ENCODE data around the gene PCDHB5.
"Not testable (repeated sequence)": the region's sequence is repeated elsewhere in the genome, so short reads cannot be mapped to it uniquely, and the experiment has no call there.

Gene PCDHB5

GRCh38 chr5:141155540-141156374 lies 20.8 kb downstream of the PCDHB5 start:
- no peak for DNase-seq

GRCh38 chr5:141157356-141157755 lies 22.4 kb downstream of the PCDHB5 start:
- not testable (repeated sequence) for DNase-seq

- DNase-seq, result not testable (repeated sequence)
These were observed 22.9 kb downstream of the PCDHB5 start for GRCh38 chr5:141157901-141158300.

- DNase-seq, result no peak
These were observed 37.6 kb downstream of the PCDHB5 start, which contains the start of gene PCDHB7 for GRCh38 chr5:141172381-141173204. Gene PCDHB7, plus strand, starts transcription at chr5:141172644. Its CDS starts 192 bp downstream, at chr5:141172836.

- DNase-seq, result not testable (repeated sequence)
These were observed 39.5 kb downstream of the PCDHB5 start for GRCh38 chr5:141174291-141175104.

- DNase-seq, result no peak
These were observed 40.9 kb downstream of the PCDHB5 start for GRCh38 chr5:141175933-141176332.

GRCh38 chr5:141177577-141178191 lies 42.7 kb downstream of the PCDHB5 start, which contains the start of gene PCDHB8:
Gene PCDHB8, plus strand, starts transcription at chr5:141177790. Its CDS starts 245 bp downstream, at chr5:141178035.
- not testable (repeated sequence) for DNase-seq

GRCh38 chr5:141179371-141179770 lies 44.4 kb downstream of the PCDHB5 start:
- DNase-seq, result not testable (repeated sequence)

- not testable (repeated sequence) for DNase-seq
These were observed 44.9 kb downstream of the PCDHB5 start for GRCh38 chr5:141179876-141180275.

- no peak for DNase-seq
These were observed 45.3 kb downstream of the PCDHB5 start for GRCh38 chr5:141180313-141180712.

GRCh38 chr5:141182248-141182647 lies 47.2 kb downstream of the PCDHB5 start, which contains the start of gene PCDHB16:
Gene PCDHB16, plus strand, starts transcription at chr5:141182387. Its CDS starts 173 bp downstream, at chr5:141182560.
- no peak for DNase-seq

GRCh38 chr5:141184117-141184855 lies 49.3 kb downstream of the PCDHB5 start:
- DNase-seq, result not testable (repeated sequence)

GRCh38 chr5:141186897-141187512 lies 52.0 kb downstream of the PCDHB5 start, which contains the start of gene PCDHB9:
Gene PCDHB9, plus strand, starts transcription at chr5:141187161. Its CDS starts 158 bp downstream, at chr5:141187319.
- no peak for DNase-seq
